Endothelial cell (in vitro differentiated cells): ENCODE measurements around the gene OSBPL10. TPM values are rescaled to one million over a fixed set of nuclear protein-coding genes. Genes with fewer than 3 reads are reported as not detected.

Experiments used
- DNase-seq: peaks from one replicate; pipeline ENCODE4 v3.0.0; 2021; ENCODE audit warnings: low spot score
- H3K27ac Mint-ChIP-seq: one replicate; pipeline ENCODE4 v1.8.0; 2021; ENCODE audit warnings: mixed read lengths, inconsistent platforms; ENCODE audit not compliant: unreplicated experiment
- H3K27me3 Mint-ChIP-seq: one replicate; pipeline ENCODE4 v1.8.0; 2021; ENCODE audit warnings: mild to moderate bottlenecking, moderate library complexity, mixed read lengths, inconsistent platforms; ENCODE audit not compliant: unreplicated experiment
- H3K36me3 Mint-ChIP-seq: one replicate; pipeline ENCODE4 v1.8.0; 2021; ENCODE audit warnings: mild to moderate bottlenecking, low read depth, mixed read lengths, inconsistent platforms; ENCODE audit not compliant: unreplicated experiment
- H3K4me1 Mint-ChIP-seq: one replicate; pipeline ENCODE4 v1.8.0; 2021; ENCODE audit warnings: mild to moderate bottlenecking, mixed read lengths, inconsistent platforms; ENCODE audit not compliant: unreplicated experiment
- H3K4me3 Mint-ChIP-seq: one replicate; pipeline ENCODE4 v1.8.0; 2021; ENCODE audit warnings: mild to moderate bottlenecking, mixed read lengths, inconsistent platforms; ENCODE audit not compliant: unreplicated experiment
- H3K9me3 Mint-ChIP-seq: one replicate; pipeline ENCODE4 v1.8.0; 2021; ENCODE audit warnings: mixed read lengths, inconsistent platforms; ENCODE audit not compliant: unreplicated experiment
- total RNA-seq: library from RNA; stranded (reverse); fragmentation: NEBNext Ultra II Directional; extraction: Animal tissue kit (Norgen Biotek cat#: 25700); gene quantifications from one replicate; pipeline ENCODE4 v1.2.1, GENCODE V29; 2021; ENCODE audit not compliant: unreplicated experiment
- TF ChIP-seq, protein P1 (sequence below): fragments of 200-600 bp; sonication (generic); IDR thresholded peaks from one replicate; pipeline ENCODE4 v1.5.0; 2021; ENCODE audit warnings: antibody characterized with exemption; ENCODE audit not compliant: unreplicated experiment

Gene OSBPL10
- total RNA-seq, 1 donor from 2014 or later, result 61.0 TPM

DNA sequence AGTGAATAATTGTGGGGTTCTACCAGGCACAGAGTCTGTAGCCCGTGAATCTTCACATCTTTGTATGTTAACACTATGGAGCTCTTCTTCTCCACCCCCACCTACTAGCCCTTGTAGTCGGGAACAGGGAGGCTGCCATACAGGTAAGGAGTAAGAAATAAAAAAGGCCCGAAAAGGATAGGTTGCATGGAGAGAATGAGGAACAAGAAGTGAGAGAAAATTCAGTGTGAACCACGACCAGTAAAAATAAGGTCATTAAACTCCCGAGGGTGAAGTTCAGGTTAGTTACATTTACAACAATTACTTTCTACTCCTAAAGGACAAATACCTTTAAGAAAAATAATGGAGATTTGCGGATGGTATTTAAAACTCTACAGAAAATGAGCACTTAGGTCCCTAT lies 53.3 kb downstream of the OSBPL10 start:
- H3K36me3 Mint-ChIP-seq, result peaks cover 3% of the 10 kb centered on the region
- TF ChIP-seq, protein P1, sequence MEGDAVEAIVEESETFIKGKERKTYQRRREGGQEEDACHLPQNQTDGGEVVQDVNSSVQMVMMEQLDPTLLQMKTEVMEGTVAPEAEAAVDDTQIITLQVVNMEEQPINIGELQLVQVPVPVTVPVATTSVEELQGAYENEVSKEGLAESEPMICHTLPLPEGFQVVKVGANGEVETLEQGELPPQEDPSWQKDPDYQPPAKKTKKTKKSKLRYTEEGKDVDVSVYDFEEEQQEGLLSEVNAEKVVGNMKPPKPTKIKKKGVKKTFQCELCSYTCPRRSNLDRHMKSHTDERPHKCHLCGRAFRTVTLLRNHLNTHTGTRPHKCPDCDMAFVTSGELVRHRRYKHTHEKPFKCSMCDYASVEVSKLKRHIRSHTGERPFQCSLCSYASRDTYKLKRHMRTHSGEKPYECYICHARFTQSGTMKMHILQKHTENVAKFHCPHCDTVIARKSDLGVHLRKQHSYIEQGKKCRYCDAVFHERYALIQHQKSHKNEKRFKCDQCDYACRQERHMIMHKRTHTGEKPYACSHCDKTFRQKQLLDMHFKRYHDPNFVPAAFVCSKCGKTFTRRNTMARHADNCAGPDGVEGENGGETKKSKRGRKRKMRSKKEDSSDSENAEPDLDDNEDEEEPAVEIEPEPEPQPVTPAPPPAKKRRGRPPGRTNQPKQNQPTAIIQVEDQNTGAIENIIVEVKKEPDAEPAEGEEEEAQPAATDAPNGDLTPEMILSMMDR, result no peak
- no peaks in the 10 kb centered on the region for H3K27me3 Mint-ChIP-seq
- H3K27ac Mint-ChIP-seq, result no peak overlapping the region
- H3K4me1 Mint-ChIP-seq, result peaks cover 24% of the 10 kb centered on the region
- H3K4me3 Mint-ChIP-seq, result no peak overlapping the region
- H3K9me3 Mint-ChIP-seq, result no peaks in the 10 kb centered on the region
- DNase-seq, result no peak

- Mint-ChIP-seq H3K4me3 (no peak overlapping the region), H3K27ac (no peak overlapping the region), H3K27me3 (no peaks in the 10 kb centered on the region), H3K9me3 (no peaks in the 10 kb centered on the region), H3K36me3 (peaks cover 9% of the 10 kb centered on the region), H3K4me1 (peaks cover 17% of the 10 kb centered on the region)
- DNase-seq, result no peak
- TF ChIP-seq, protein P1, result no peak
These were observed 54.5 kb downstream of the OSBPL10 start for GRCh38 chr3:31926543-31926942.

DNA sequence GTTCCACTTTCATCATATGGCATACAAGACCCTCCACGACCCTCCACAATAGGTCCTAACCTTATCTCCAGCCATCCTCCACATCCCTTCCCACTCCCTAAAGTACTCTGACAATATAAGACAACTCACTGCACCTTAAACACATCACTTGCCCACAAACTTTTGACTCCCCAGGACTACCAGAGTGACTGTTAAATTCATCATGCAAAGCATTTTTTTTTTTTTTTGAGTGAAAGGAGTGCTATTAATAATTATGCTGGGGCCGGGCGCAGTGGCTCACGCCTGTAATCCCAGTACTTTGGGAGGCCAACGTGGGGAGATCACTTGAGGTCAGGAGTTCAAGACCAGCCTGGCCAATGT lies 55.8 kb downstream of the OSBPL10 start:
- H3K4me3 Mint-ChIP-seq, result no peak overlapping the region
- peaks cover 13% of the 10 kb centered on the region for H3K4me1 Mint-ChIP-seq
- peaks cover 10% of the 10 kb centered on the region for H3K36me3 Mint-ChIP-seq
- no peak overlapping the region for H3K27ac Mint-ChIP-seq
- TF ChIP-seq, protein P1, result no peak
- no peaks in the 10 kb centered on the region for H3K27me3 Mint-ChIP-seq
- H3K9me3 Mint-ChIP-seq, result no peaks in the 10 kb centered on the region
- no peak for DNase-seq

- Mint-ChIP-seq H3K27ac (no peak overlapping the region), H3K36me3 (peaks cover 15% of the 10 kb centered on the region), H3K4me1 (peaks cover 19% of the 10 kb centered on the region), H3K27me3 (no peaks in the 10 kb centered on the region), H3K4me3 (no peak overlapping the region), H3K9me3 (no peaks in the 10 kb centered on the region)
- TF ChIP-seq, protein P1, result no peak
- DNase-seq, result no peak
These were observed 56.3 kb downstream of the OSBPL10 start for GRCh38 chr3:31924610-31925270.

GRCh38 chr3:31922962-31923361 lies 58.1 kb downstream of the OSBPL10 start:
- H3K4me1 Mint-ChIP-seq, result peaks cover 32% of the 10 kb centered on the region
- H3K4me3 Mint-ChIP-seq, result no peak overlapping the region
- peaks cover 1% of the 10 kb centered on the region for H3K27me3 Mint-ChIP-seq
- H3K27ac Mint-ChIP-seq, result no peak overlapping the region
- no peaks in the 10 kb centered on the region for H3K9me3 Mint-ChIP-seq
- no peak for DNase-seq
- TF ChIP-seq, protein P1, result no peak
- H3K36me3 Mint-ChIP-seq, result peaks cover 15% of the 10 kb centered on the region
